GM13977 (cell line): Measurements from ENCODE around the gene WDR27.

ENCODE experiments used
- DNase-seq: peaks from one replicate; pipeline ENCODE4 v3.0.0; 2012; ENCODE audit warnings: low spot score
- in situ Hi-C: fragments of 300-500 bp; cut with MboI; formaldehyde crosslinking; loops from one replicate; pipeline ENCODE4 v1.12.0; 2022; ENCODE audit warnings: low sequenced_read_pairs, low pct_unique_long_range_greater_than_20kb, mixed read lengths, inconsistent platforms; ENCODE audit not compliant: unreplicated experiment
- TF ChIP-seq, protein P1 (sequence below): IDR thresholded peaks from 2 replicates; pipeline ENCODE4 v1.5.1; 2012; ENCODE audit warnings: mild to moderate bottlenecking, control low read depth; ENCODE audit not compliant: insufficient read depth; ENCODE audit errors: extremely low read depth, missing control alignments

The WDR27 gene

DNA sequence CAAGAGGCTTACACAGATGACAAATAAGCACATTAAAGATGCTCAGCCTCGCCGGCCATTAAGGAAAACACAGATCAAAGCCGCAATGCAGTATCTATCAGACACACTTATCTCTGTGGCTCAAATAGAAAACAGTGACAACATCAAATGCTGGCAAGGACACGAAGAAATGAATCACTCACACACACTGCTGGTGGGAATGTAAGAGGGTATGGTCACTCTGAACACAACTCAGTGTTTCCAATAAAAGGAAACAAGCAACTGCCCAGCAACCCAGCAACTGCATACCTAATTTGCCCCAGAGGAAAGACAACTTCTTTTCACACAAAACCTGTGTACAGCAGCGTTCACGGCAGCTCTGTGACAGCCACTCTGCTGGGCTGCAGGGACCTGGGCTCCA, 155.8 kb downstream of the WDR27 start:
- DNase-seq: no peak
- TF ChIP-seq, protein P1, sequence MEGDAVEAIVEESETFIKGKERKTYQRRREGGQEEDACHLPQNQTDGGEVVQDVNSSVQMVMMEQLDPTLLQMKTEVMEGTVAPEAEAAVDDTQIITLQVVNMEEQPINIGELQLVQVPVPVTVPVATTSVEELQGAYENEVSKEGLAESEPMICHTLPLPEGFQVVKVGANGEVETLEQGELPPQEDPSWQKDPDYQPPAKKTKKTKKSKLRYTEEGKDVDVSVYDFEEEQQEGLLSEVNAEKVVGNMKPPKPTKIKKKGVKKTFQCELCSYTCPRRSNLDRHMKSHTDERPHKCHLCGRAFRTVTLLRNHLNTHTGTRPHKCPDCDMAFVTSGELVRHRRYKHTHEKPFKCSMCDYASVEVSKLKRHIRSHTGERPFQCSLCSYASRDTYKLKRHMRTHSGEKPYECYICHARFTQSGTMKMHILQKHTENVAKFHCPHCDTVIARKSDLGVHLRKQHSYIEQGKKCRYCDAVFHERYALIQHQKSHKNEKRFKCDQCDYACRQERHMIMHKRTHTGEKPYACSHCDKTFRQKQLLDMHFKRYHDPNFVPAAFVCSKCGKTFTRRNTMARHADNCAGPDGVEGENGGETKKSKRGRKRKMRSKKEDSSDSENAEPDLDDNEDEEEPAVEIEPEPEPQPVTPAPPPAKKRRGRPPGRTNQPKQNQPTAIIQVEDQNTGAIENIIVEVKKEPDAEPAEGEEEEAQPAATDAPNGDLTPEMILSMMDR: no peak
- in situ Hi-C loops: no loop called here

DNA sequence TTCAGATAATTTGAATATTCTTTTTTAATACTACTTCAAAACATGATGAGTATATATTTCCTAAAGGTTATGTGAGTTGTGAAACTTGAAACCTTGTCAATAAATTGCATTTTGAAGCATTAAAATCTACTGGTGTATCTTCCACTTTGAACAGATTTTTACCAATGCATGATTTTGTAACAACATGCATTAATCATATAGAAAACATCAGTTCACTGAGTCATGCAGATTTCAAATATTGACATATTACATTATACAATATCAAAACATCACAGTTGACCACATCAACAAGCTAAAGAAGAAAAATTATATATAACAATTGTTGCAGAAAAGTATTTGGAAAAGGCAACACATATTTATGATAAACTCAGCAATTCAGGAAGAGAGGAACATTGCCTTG, 158.1 kb downstream of the WDR27 start:
- TF ChIP-seq, protein P1: no peak
- DNase-seq: no peak
- in situ Hi-C loops: no loop called here

DNA sequence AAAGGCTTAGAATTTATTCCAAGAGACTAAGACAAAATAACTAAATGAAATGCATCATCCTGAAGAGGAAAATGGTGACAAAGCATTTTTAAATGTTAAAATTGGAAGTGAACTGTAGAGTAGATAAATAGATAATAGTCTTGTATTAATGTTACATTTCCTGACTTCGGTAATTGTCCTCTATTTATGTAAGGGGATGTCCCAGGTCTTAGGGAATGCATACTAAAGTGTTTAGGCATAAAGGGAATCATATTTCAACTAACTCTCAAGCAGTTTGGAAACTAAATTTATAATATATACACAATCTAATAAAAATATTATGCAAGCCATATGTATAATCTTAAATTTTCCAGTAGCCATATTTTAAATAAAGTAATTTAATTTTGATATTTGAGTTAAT, 159.3 kb downstream of the WDR27 start:
- TF ChIP-seq, protein P1: no peak
- in situ Hi-C loops: no loop called here
- DNase-seq: no peak

DNA sequence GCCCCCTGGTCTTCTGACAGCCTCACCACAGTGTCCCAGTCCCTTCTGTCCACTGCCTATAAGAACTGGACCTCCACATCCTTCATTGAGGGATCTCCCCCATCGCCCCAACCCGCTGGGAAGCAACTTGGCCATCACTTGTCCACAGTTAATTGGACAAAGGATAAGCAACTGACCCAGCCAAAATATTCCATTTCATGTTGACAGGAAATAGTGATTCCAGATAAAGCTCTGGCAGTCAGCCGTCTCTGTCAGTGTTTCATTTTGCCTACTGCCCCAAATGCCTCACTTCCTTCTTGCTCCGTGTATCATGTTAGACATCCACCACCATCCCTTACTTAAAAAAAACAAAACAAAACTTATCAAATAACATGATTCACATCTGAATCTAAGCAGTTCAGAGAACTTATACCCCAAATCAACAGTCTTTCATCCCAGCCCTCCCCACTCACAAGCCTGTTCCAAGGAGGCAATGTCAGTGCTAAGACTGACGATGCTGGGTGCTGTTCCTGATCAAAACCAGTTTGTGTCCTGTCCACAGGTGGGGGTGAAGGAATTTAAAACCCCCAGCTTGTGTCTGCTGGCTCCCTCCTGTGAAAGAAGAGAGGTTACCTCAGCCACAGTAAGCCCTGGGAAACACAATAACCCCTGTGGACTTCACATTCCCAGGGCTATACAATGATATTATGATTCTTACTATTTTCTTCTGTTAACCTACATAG, 162.5 kb downstream of the WDR27 start:
- TF ChIP-seq, protein P1: no peak
- in situ Hi-C loops: no loop called here
- no peak for DNase-seq

DNA sequence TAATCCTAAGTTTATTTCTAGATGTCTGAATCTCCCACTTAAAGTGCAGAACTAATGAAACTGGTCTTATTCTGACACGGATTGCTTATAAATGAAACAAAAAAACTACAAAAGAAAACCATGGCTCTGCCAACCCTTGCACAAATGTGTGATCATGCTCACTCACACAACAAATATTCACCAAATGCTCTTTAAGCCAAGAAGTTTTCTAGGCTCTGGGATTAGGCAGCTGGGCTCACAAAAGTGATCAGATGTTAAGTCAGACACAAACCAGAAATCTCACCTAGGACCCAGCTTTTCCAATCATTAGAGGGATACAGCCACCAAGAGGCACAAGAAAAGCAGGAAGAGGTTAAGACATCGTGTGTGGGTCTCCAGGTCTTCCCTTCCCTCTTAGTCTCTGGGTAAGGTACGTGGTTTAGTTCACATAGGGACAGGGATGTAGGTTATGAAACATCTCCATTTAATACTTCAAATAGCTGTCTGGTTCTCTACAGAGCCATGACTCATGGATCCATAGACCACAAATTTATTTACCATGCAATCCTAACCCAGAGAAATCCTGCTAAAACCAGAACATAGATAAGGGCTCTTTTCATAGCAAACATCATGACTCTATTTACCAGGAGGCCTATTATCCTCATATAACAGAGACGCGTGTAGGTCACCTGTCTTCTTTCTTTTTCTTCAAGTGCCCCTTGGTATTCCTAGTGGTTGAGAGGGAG, 165.2 kb downstream of the WDR27 start:
- in situ Hi-C loops: no loop called here
- DNase-seq: no peak
- TF ChIP-seq, protein P1: no peak

DNA sequence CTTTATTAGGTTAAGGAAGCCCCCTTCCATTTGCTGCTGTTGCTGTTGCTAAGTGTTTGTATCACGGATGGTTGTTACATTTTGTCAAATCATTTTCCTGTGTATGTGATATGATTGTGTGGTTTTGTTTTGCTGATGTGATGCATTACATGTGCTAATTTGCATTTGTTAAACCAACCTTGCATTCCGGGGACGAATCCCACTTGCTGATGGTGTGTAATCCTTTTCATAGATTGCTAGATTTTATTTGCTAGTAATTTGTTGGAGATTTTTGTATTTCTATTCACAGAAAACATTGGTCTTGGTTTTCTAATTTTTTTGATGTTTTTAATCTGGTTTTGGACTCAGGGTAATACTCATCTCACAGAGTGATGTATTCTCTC, 167.8 kb downstream of the WDR27 start:
- TF ChIP-seq, protein P1: no peak
- in situ Hi-C loops: no loop called here
- no peak for DNase-seq
